Subcutaneous abdominal adipose tissue (tissue), 5 donors: ENCODE data around the gene NUP58.

ENCODE experiments used
- H3K27ac ChIP-seq: one replicate; pipeline ENCODE4 v1.7.0; 2013; ENCODE audit warnings: low read depth, mild to moderate bottlenecking, inconsistent platforms, low read length, moderate library complexity
- H3K27me3 ChIP-seq, 5 donors: one replicate each; pipeline ENCODE4 v1.7.0; 2013; ENCODE audit warnings: low read length in 5 of 5, inconsistent platforms in 1 of 5; ENCODE audit not compliant: control insufficient read depth in 5 of 5, insufficient read depth in 4 of 5
- H3K36me3 ChIP-seq, 5 donors: one replicate each; pipeline ENCODE4 v1.7.0; 2013; ENCODE audit warnings: low read length in 5 of 5; ENCODE audit not compliant: control insufficient read depth in 5 of 5, insufficient read depth in 5 of 5
- H3K4me1 ChIP-seq, 5 donors: one replicate each; pipeline ENCODE4 v1.7.0; 2013; ENCODE audit warnings: low read length in 5 of 5, mild to moderate bottlenecking in 3 of 5, moderate library complexity in 1 of 5; ENCODE audit not compliant: control insufficient read depth in 5 of 5, insufficient read depth in 5 of 5
- H3K4me3 ChIP-seq, 5 donors: one replicate each; pipeline ENCODE4 v1.7.0; 2013; ENCODE audit warnings: low read length in 5 of 5, low read depth in 1 of 5
- H3K9ac ChIP-seq, 5 donors: one replicate each; pipeline ENCODE4 v1.7.0; 2013; ENCODE audit warnings: low read length in 5 of 5, mild to moderate bottlenecking in 4 of 5, moderate library complexity in 3 of 5
- H3K9me3 ChIP-seq, 5 donors: one replicate each; pipeline ENCODE4 v1.7.0; 2013; ENCODE audit warnings: low read length in 5 of 5; ENCODE audit not compliant: control insufficient read depth in 5 of 5
- donor health status: healthy.
- donor health status: healthy.
- donor health status: healthy.
- donor health status: healthy.
- donor health status: healthy.

The NUP58 gene

GRCh38 chr13:25371875-25372283 is 70.5 kb downstream of the NUP58 start, which contains the start of gene ATP8A2:
TSS of gene ATP8A2 (plus strand) at chr13:25371974. CDS start at chr13:25372213, 239 bp downstream.
- Histone ChIP-seq H3K36me3 (no peaks in the 10 kb centered on the region), H3K4me3 (peak within 1 kb of the TSS in 2 of 5 donors; percentile 22 to 34), H3K9me3 (no peaks in the 10 kb centered on the region), H3K9ac (no peak within 1 kb of the TSS), H3K27me3 (peaks cover 26 to 50% (median 44%) of the 10 kb centered on the region in 5 donors), H3K4me1 (peaks cover 0 to 8% (median 4%) of the 10 kb centered on the region in 5 donors), H3K27ac (no peak within 1 kb of the TSS)

GRCh38 chr13:25372284-25373081 is 71.1 kb downstream of the NUP58 start:
- Histone ChIP-seq H3K9me3 (no peaks in the 10 kb centered on the region), H3K27me3 (peaks cover 26 to 50% (median 44%) of the 10 kb centered on the region in 5 donors), H3K4me1 (peaks cover 0 to 8% (median 4%) of the 10 kb centered on the region in 5 donors), H3K9ac (no peak overlapping the region), H3K27ac (no peak overlapping the region), H3K36me3 (no peaks in the 10 kb centered on the region), H3K4me3 (peak overlapping the region in 2 of 5 donors; percentile 22 to 34)

GRCh38 chr13:25375727-25376358 is 74.4 kb downstream of the NUP58 start:
- Histone ChIP-seq H3K27me3 (peaks cover 26 to 41% (median 33%) of the 10 kb centered on the region in 5 donors), H3K9me3 (no peaks in the 10 kb centered on the region), H3K36me3 (no peaks in the 10 kb centered on the region), H3K27ac (no peak overlapping the region), H3K4me3 (no peak overlapping the region), H3K4me1 (peaks cover 0 to 8% (median 4%) of the 10 kb centered on the region in 5 donors), H3K9ac (no peak overlapping the region)

- peaks cover 17 to 33% (median 26%) of the 10 kb centered on the region in 5 donors for H3K27me3 ChIP-seq
- no peak overlapping the region for H3K4me3 ChIP-seq
- H3K4me1 ChIP-seq: peaks cover 0 to 3% (median 2%) of the 10 kb centered on the region in 5 donors
- H3K9me3 ChIP-seq: no peaks in the 10 kb centered on the region
- no peak overlapping the region for H3K27ac ChIP-seq
- H3K36me3 ChIP-seq: no peaks in the 10 kb centered on the region
- H3K9ac ChIP-seq: no peak overlapping the region
These were observed 76.0 kb downstream of the NUP58 start for GRCh38 chr13:25377244-25377962.

GRCh38 chr13:25378528-25378927 is 77.1 kb downstream of the NUP58 start:
- H3K4me1 ChIP-seq: no peaks in the 10 kb centered on the region
- H3K36me3 ChIP-seq: no peaks in the 10 kb centered on the region
- H3K9ac ChIP-seq: no peak overlapping the region
- no peak overlapping the region for H3K27ac ChIP-seq
- H3K9me3 ChIP-seq: no peaks in the 10 kb centered on the region
- peaks cover 13 to 22% (median 19%) of the 10 kb centered on the region in 5 donors for H3K27me3 ChIP-seq
- H3K4me3 ChIP-seq: no peak overlapping the region

GRCh38 chr13:25379011-25379410 is 77.6 kb downstream of the NUP58 start:
- no peak overlapping the region for H3K9ac ChIP-seq
- H3K27ac ChIP-seq: no peak overlapping the region
- H3K4me3 ChIP-seq: no peak overlapping the region
- H3K9me3 ChIP-seq: no peaks in the 10 kb centered on the region
- H3K27me3 ChIP-seq: peaks cover 9 to 18% (median 14%) of the 10 kb centered on the region in 5 donors
- no peaks in the 10 kb centered on the region for H3K36me3 ChIP-seq
- no peaks in the 10 kb centered on the region for H3K4me1 ChIP-seq

- H3K9me3 ChIP-seq: no peaks in the 10 kb centered on the region
- peaks cover under 1 to 11% (median 5%) of the 10 kb centered on the region in 5 donors for H3K27me3 ChIP-seq
These were observed 78.7 kb downstream of the NUP58 start for GRCh38 chr13:25380082-25380481.

GRCh38 chr13:25380741-25381324 is 79.4 kb downstream of the NUP58 start:
- Histone ChIP-seq H3K27ac (no peak overlapping the region), H3K9me3 (no peaks in the 10 kb centered on the region), H3K4me3 (no peak overlapping the region), H3K4me1 (no peaks in the 10 kb centered on the region), H3K27me3 (peaks cover 0 to 8% (median 4%) of the 10 kb centered on the region in 5 donors), H3K36me3 (no peaks in the 10 kb centered on the region), H3K9ac (no peak overlapping the region)

More at GRCh38 chr13:25380082-25380481, 78.7 kb downstream of the NUP58 start:
- Histone ChIP-seq H3K9ac (no peak overlapping the region), H3K36me3 (no peaks in the 10 kb centered on the region), H3K27ac (no peak overlapping the region), H3K4me3 (no peak overlapping the region), H3K4me1 (no peaks in the 10 kb centered on the region)

- H3K27me3 ChIP-seq: peaks cover 0 to 15% (median 4%) of the 10 kb centered on the region in 5 donors
- no peaks in the 10 kb centered on the region for H3K4me1 ChIP-seq
- H3K9ac ChIP-seq: no peak overlapping the region
- H3K4me3 ChIP-seq: no peak overlapping the region
- H3K36me3 ChIP-seq: no peaks in the 10 kb centered on the region
- no peaks in the 10 kb centered on the region for H3K9me3 ChIP-seq
- no peak overlapping the region for H3K27ac ChIP-seq
These were observed 83.5 kb downstream of the NUP58 start for GRCh38 chr13:25384758-25385410.
